Cardiac septum (tissue), 1 donor: Measurements from ENCODE around the gene ANKRD52. TPM values are rescaled to one million over a fixed set of nuclear protein-coding genes. Genes with fewer than 3 reads are reported as not detected.
"Not testable (repeated sequence)": the region's sequence is repeated elsewhere in the genome, so short reads cannot be mapped to it uniquely, and the experiment has no call there.

Source experiments
- DNase-seq: peaks from one replicate; pipeline ENCODE4 v3.0.0-alpha.2; 2020; ENCODE audit warnings: low spot score
- intact Hi-C: fragments of 100-400 bp; cut with DNase I; formaldehyde crosslinking; loops from one replicate; pipeline ENCODE4 v1.14.0; 2022
- total RNA-seq: library from RNA; stranded (reverse); fragmentation: NEBNext Ultra II Directional; extraction: Animal tissue kit (Norgen Biotek cat#: 25700); gene quantifications from one replicate; pipeline ENCODE4 v1.2.1, GENCODE V29; 2021
- donor health status: DM: no; HTN: no; CAD: no.

Gene ANKRD52
- total RNA-seq, 1 donor from 2014 or later: 28.8 TPM

- no peak for DNase-seq
- intact Hi-C loops: loop anchor here (2.0 to 5.0 kb wide), 2 partner anchors 35 to 44 kb away; partner anchors contain the start of genes ANKRD52 and COQ10A
Observed at GRCh38 chr12:56222531-56222895, 35.7 kb downstream of the ANKRD52 start.

- intact Hi-C loops: loop anchor here (2.0 to 5.0 kb wide), 2 partner anchors 35 to 45 kb away; partner anchors contain the start of genes ANKRD52 and COQ10A
- peak; percentile 99 for DNase-seq
Observed at GRCh38 chr12:56221757-56222530, 36.2 kb downstream of the ANKRD52 start, which contains the start of gene RNF41. Gene RNF41 (minus strand): TSS chr12:56221922. CDS start chr12:56214047, 7,875 bp downstream.

GRCh38 chr12:56221232-56221756, 36.9 kb downstream of the ANKRD52 start:
- intact Hi-C loops: loop anchor here (5.0 kb wide), 1 partner anchor 36 kb away; the partner anchor contains the start of gene ANKRD52
- DNase-seq: no peak

GRCh38 chr12:56220611-56221231, 37.5 kb downstream of the ANKRD52 start:
- no peak for DNase-seq
- intact Hi-C loops: loop anchor here (5.0 kb wide), 1 partner anchor 37 kb away; the partner anchor contains the start of gene ANKRD52

- intact Hi-C loops: loop anchor here (5.0 kb wide), 1 partner anchor 37 kb away; the partner anchor contains the start of gene ANKRD52
- no peak for DNase-seq
Observed at GRCh38 chr12:56219840-56220239, 38.3 kb downstream of the ANKRD52 start.

- DNase-seq: no peak
Observed at GRCh38 chr12:56216461-56216860, 41.7 kb downstream of the ANKRD52 start.

GRCh38 chr12:56213878-56214277, 44.3 kb downstream of the ANKRD52 start:
- no peak for DNase-seq
- intact Hi-C loops: no loop called here

More at GRCh38 chr12:56216461-56216860, 41.7 kb downstream of the ANKRD52 start:
- intact Hi-C loops: no loop called here

- no peak for DNase-seq
- intact Hi-C loops: no loop called here
Observed at GRCh38 chr12:56212361-56212760, 45.8 kb downstream of the ANKRD52 start.

GRCh38 chr12:56208006-56208405, 50.2 kb downstream of the ANKRD52 start:
- intact Hi-C loops: no loop called here
- DNase-seq: no peak

GRCh38 chr12:56206452-56207166, 51.6 kb downstream of the ANKRD52 start:
- DNase-seq: no peak
- intact Hi-C loops: no loop called here

- DNase-seq: no peak
- intact Hi-C loops: no loop called here
Observed at GRCh38 chr12:56205445-56205844, 52.7 kb downstream of the ANKRD52 start.

- no peak for DNase-seq
- intact Hi-C loops: no loop called here
Observed at GRCh38 chr12:56204275-56204674, 53.9 kb downstream of the ANKRD52 start.

- intact Hi-C loops: no loop called here
- no peak for DNase-seq
Observed at GRCh38 chr12:56202838-56203237, 55.3 kb downstream of the ANKRD52 start.

- no peak for DNase-seq
- intact Hi-C loops: no loop called here
Observed at GRCh38 chr12:56202366-56202765, 55.8 kb downstream of the ANKRD52 start.

- DNase-seq: no peak
- intact Hi-C loops: no loop called here
Observed at GRCh38 chr12:56198836-56199235, 59.3 kb downstream of the ANKRD52 start.

GRCh38 chr12:56197921-56198635, 60.1 kb downstream of the ANKRD52 start:
- intact Hi-C loops: no loop called here
- DNase-seq: no peak

- DNase-seq, intact Hi-C loops: not testable (repeated sequence)
Observed at GRCh38 chr12:56196818-56197550, 61.2 kb downstream of the ANKRD52 start.

GRCh38 chr12:56193025-56193578, 65.1 kb downstream of the ANKRD52 start:
- no peak for DNase-seq
- intact Hi-C loops: loop anchor here (1.0 to 5.0 kb wide), 2 partner anchors 31 to 274 kb away; partner anchors contain the start of genes NABP2 and SPRYD4
